Stimulated activated CD4-positive, alpha-beta T cell treated with anti-CD3 and anti-CD28 coated beads, Interleukin-12 subunit alpha, Interleukin-12 subunit beta, amount 100 ng/mL, for 24 hours (primary cell): ENCODE results near the gene VARS1.
"Not testable (repeated sequence)": the region's sequence is repeated elsewhere in the genome, so short reads cannot be mapped to it uniquely, and the experiment has no call there.

ENCODE experiments used
- DNase-seq, 2 experiments: peaks; one replicate each; pipeline ENCODE4 v3.0.0-alpha.2; 2020; ENCODE audit warnings: low read depth in 2 of 2

The VARS1 gene

GRCh38 chr6:31794294-31794865 lies 1.2 kb downstream of the VARS1 start:
- DNase-seq = no peak

- DNase-seq = not testable (repeated sequence)
These were observed 1.7 kb downstream of the VARS1 start for GRCh38 chr6:31793927-31794245.

- no peak for DNase-seq
These were observed 2.8 kb downstream of the VARS1 start for GRCh38 chr6:31792761-31793171.

GRCh38 chr6:31792090-31792374 lies 3.5 kb downstream of the VARS1 start:
- DNase-seq = no peak

GRCh38 chr6:31791324-31792089 lies 4.0 kb downstream of the VARS1 start:
- DNase-seq = peak in 1 of 2 experiments; percentile 41

- no peak for DNase-seq
These were observed 10.1 kb downstream of the VARS1 start for GRCh38 chr6:31785475-31785874.

GRCh38 chr6:31784098-31784925 lies 11.2 kb downstream of the VARS1 start:
- no peak for DNase-seq

GRCh38 chr6:31782126-31782855 lies 13.3 kb downstream of the VARS1 start:
- no peak for DNase-seq

- no peak for DNase-seq
These were observed 14.1 kb downstream of the VARS1 start for GRCh38 chr6:31781244-31782125.

- no peak for DNase-seq
These were observed 14.9 kb downstream of the VARS1 start for GRCh38 chr6:31780507-31781243.

GRCh38 chr6:31779908-31780307 lies 15.6 kb downstream of the VARS1 start:
- DNase-seq = no peak

- DNase-seq = no peak
These were observed 16.3 kb downstream of the VARS1 start for GRCh38 chr6:31778999-31779885.

GRCh38 chr6:31778193-31778592 lies 17.4 kb downstream of the VARS1 start:
- DNase-seq = no peak

GRCh38 chr6:31777667-31778050 lies 17.9 kb downstream of the VARS1 start:
- DNase-seq = no peak

GRCh38 chr6:31776989-31777666 lies 18.4 kb downstream of the VARS1 start, which contains the start of gene VWA7:
Gene VWA7, minus strand, starts transcription at chr6:31777328. Its CDS starts 549 bp downstream, at chr6:31776779.
- DNase-seq = peak; percentile 51 to 73

- DNase-seq = peak in 1 of 2 experiments; percentile 11
These were observed 19.0 kb downstream of the VARS1 start for GRCh38 chr6:31776485-31776988.

GRCh38 chr6:31775633-31776484 lies 19.7 kb downstream of the VARS1 start:
- no peak for DNase-seq

GRCh38 chr6:31775184-31775583 lies 20.4 kb downstream of the VARS1 start:
- DNase-seq = no peak
